RWPE1 (cell line): ENCODE results near the gene RERG.
"Not testable (repeated sequence)": the region's sequence is repeated elsewhere in the genome, so short reads cannot be mapped to it uniquely, and the experiment has no call there.

Experiments used
- CTCF ChIA-PET: fragments of 350-600 bp; sonication (Branson Sonifier 250); formaldehyde crosslinking; extraction: SDS; loops from one replicate; lab custom pipeline; 2021; lab: Yijun Ruan, JAX
- POLR2A ChIA-PET: fragments of 400-600 bp; formaldehyde crosslinking; extraction: SDS; loops from one replicate; lab custom pipeline; 2020; ENCODE audit warnings: antibody characterized with exemption; ENCODE audit not compliant: low non-redundant PET; lab: Yijun Ruan, JAX
- DNase-seq: peaks from one replicate; pipeline ENCODE4 v3.0.0; 2012; ENCODE audit warnings: low spot score
- H3K27ac ChIP-seq: fragments of 450-650 bp; 2 replicates; pipeline ENCODE4 v1.5.1; 2017
- CTCF ChIP-seq: fragments of 450-650 bp; conservative IDR thresholded peaks from 2 replicates; pipeline ENCODE4 v1.5.1; 2017; ENCODE audit warnings: low read depth, mild to moderate bottlenecking

Gene RERG

DNA sequence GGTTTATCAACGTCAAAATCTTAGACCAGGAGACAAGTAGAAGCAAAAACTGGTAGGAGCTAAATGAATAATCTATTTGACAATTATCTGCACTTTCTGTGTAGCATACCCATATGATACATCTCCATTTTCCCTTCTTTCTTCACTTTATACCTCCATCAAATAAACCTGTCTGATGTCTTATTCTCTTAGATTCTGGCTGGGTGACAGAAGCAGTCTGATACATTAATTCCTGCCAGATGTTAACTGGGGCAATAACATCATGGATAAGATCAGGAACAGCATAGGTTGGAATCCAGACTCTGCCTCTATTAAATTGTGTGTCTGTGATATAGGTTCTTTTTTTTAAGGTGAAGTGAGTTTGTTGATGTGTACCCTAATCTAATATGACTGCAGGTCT lies 11.7 kb upstream of the RERG start:
- TF ChIP-seq CTCF: no peak
- no peak for DNase-seq
- ChIA-PET CTCF (interaction anchor here (0.5 to 3.0 kb wide), 2 partner anchors 11 to 292 kb away, joined by 3 to 12 read pairs; partner anchors contain the start of gene RERG), POLR2A (no interaction called here)
- H3K27ac ChIP-seq: no peak overlapping the region

- TF ChIP-seq CTCF: no peak
- H3K27ac ChIP-seq: no peak overlapping the region
- POLR2A ChIA-PET: no interaction called here
- DNase-seq: no peak
- CTCF ChIA-PET: interaction anchor here (0.7 to 3.0 kb wide), 2 partner anchors 10 to 11 kb away, joined by 3 to 12 read pairs; partner anchors contain the start of gene RERG
These were observed 10.3 kb upstream of the RERG start for GRCh38 chr12:15231493-15231892.

- no peak for TF ChIP-seq CTCF
- DNase-seq: no peak
- H3K27ac ChIP-seq: no peak overlapping the region
- ChIA-PET POLR2A (no interaction called here), CTCF (interaction anchor here (3.0 kb wide), 1 partner anchor 9 kb away, joined by 12 read pairs; the partner anchor contains the start of gene RERG)
These were observed 9.5 kb upstream of the RERG start for GRCh38 chr12:15230751-15231150.

GRCh38 chr12:15230137-15230536 lies 8.9 kb upstream of the RERG start:
- no peak overlapping the region for H3K27ac ChIP-seq
- no peak for DNase-seq
- ChIA-PET CTCF (interaction anchor here (3.0 kb wide), 1 partner anchor 9 kb away, joined by 12 read pairs; the partner anchor contains the start of gene RERG), POLR2A (no interaction called here)
- TF ChIP-seq CTCF: no peak

GRCh38 chr12:15227004-15227679 lies 5.9 kb upstream of the RERG start:
- POLR2A ChIA-PET: no interaction called here
- TF ChIP-seq CTCF: peak; percentile 45
- DNase-seq: peak; percentile 28
- CTCF ChIA-PET: interaction anchor here (0.5 to 0.6 kb wide), 4 partner anchors 11 to 183 kb away, joined by 3 to 6 read pairs (median 4); no protein-coding TSS in a partner anchor
- no peak overlapping the region for H3K27ac ChIP-seq

DNA sequence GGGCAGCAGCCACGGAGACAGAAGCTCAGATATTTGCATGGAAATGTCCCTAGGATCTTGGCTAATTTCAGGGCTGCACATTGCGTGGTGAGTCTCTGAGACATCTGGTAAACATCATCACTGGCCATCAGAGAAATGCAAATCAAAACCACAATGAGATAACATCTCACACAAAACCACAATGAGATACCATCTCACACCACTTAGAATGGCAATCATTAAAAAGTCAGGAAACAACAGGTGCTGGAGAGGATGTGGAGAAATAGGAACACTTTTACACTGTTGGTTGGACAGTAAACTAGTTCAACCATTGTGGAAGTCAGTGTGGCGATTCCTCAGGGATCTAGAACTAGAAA lies 4.6 kb upstream of the RERG start:
- H3K27ac ChIP-seq, DNase-seq, CTCF ChIA-PET, POLR2A ChIA-PET: not testable (repeated sequence)
